ENCODE measurements around the gene MYO15A.

Gene MYO15A

GRCh38 chr17:18205861-18206260 is 97.3 kb downstream of the MYO15A start:
- WGBS, result 96% methylated on average over 2 of the region's 2 CpGs
- H2BK12ac ChIP-seq (ENCODE audit: low read length in 2 of 2), result no peak overlapping the region
- H4K91ac ChIP-seq (ENCODE audit: low read length), result no peak overlapping the region
- H3K9ac ChIP-seq (ENCODE audit: low read length), result no peak overlapping the region
- H3K14ac ChIP-seq (ENCODE audit: low read length in 2 of 2), result no peak overlapping the region
- H4K8ac ChIP-seq (ENCODE audit: low read length), result no peak overlapping the region
- H3K27me3 ChIP-seq (ENCODE audit: control insufficient read depth in 1 of 2, insufficient read depth in 1 of 2, low read length in 2 of 2), result no peaks in the 10 kb centered on the region
- H3K9me3 ChIP-seq (ENCODE audit: control insufficient read depth, low read length), result no peaks in the 10 kb centered on the region
- H3K36me3 ChIP-seq (ENCODE audit: control insufficient read depth in 1 of 2, insufficient read depth in 2 of 2, low read depth in 1 of 2, low read length in 2 of 2), result peaks cover 77 to 81% of the 10 kb centered on the region in 2 experiments
- H3K18ac ChIP-seq (ENCODE audit: low read depth in 1 of 2, low read length in 2 of 2), result no peak overlapping the region
- no peak overlapping the region for H3K27ac ChIP-seq (ENCODE audit: low read length, poor library complexity, severe bottlenecking)
- H2BK120ac ChIP-seq (ENCODE audit: low read depth, low read length), result no peak overlapping the region
- H2AK5ac ChIP-seq (ENCODE audit: low read length, severe bottlenecking), result no peak overlapping the region
- no peak overlapping the region for H3K4me2 ChIP-seq (ENCODE audit: low read length, poor library complexity, severe bottlenecking)
- H2AFZ ChIP-seq (ENCODE audit: low read depth, low read length), result no peak overlapping the region
- no peak for DNase-seq
- no peak overlapping the region for H2BK5ac ChIP-seq (ENCODE audit: low read depth, low read length, poor library complexity, severe bottlenecking)
- peaks cover 6% of the 10 kb centered on the region for H3K4me1 ChIP-seq (ENCODE audit: control insufficient read depth, insufficient read depth, low read depth, low read length)
- peaks cover 37% of the 10 kb centered on the region for H3K79me1 ChIP-seq (replicated peaks; ENCODE audit: low read length, poor library complexity, severe bottlenecking)
- H3K4me3 ChIP-seq (ENCODE audit: insufficient read depth in 1 of 2, low read depth in 1 of 2, low read length in 2 of 2), result no peak overlapping the region
- no peak overlapping the region for H3K23ac ChIP-seq (ENCODE audit: low read length in 2 of 2)
- H2BK15ac ChIP-seq (ENCODE audit: low read depth, poor library complexity, severe bottlenecking), result no peak overlapping the region
- no peak overlapping the region for H3K4ac ChIP-seq (ENCODE audit: low read depth in 1 of 2, low read length in 2 of 2)

- Histone ChIP-seq H3K9ac (ENCODE audit: low read length) (no peak overlapping the region), H2BK15ac (ENCODE audit: low read depth, poor library complexity, severe bottlenecking) (no peak overlapping the region), H2BK120ac (ENCODE audit: low read depth, low read length) (no peak overlapping the region), H3K14ac (ENCODE audit: low read length in 2 of 2) (no peak overlapping the region), H3K27me3 (ENCODE audit: control insufficient read depth in 1 of 2, insufficient read depth in 1 of 2, low read length in 2 of 2) (no peaks in the 10 kb centered on the region), H2AK5ac (ENCODE audit: low read length, severe bottlenecking) (no peak overlapping the region), H3K23ac (ENCODE audit: low read length in 2 of 2) (no peak overlapping the region), H3K4me2 (ENCODE audit: low read length, poor library complexity, severe bottlenecking) (no peak overlapping the region), H3K79me1 (replicated peaks; ENCODE audit: low read length, poor library complexity, severe bottlenecking) (peaks cover 38% of the 10 kb centered on the region), H3K27ac (ENCODE audit: low read length, poor library complexity, severe bottlenecking) (no peak overlapping the region), H2BK12ac (ENCODE audit: low read length in 2 of 2) (no peak overlapping the region), H3K18ac (ENCODE audit: low read depth in 1 of 2, low read length in 2 of 2) (no peak overlapping the region), H2BK5ac (ENCODE audit: low read depth, low read length, poor library complexity, severe bottlenecking) (no peak overlapping the region), H3K36me3 (ENCODE audit: control insufficient read depth in 1 of 2, insufficient read depth in 2 of 2, low read depth in 1 of 2, low read length in 2 of 2) (peaks cover 73 to 79% of the 10 kb centered on the region in 2 experiments), H3K4ac (ENCODE audit: low read depth in 1 of 2, low read length in 2 of 2) (no peak overlapping the region), H3K4me1 (ENCODE audit: control insufficient read depth, insufficient read depth, low read depth, low read length) (peaks cover 6% of the 10 kb centered on the region), H4K91ac (ENCODE audit: low read length) (no peak overlapping the region), H3K9me3 (ENCODE audit: control insufficient read depth, low read length) (no peaks in the 10 kb centered on the region), H4K8ac (ENCODE audit: low read length) (no peak overlapping the region), H3K4me3 (ENCODE audit: insufficient read depth in 1 of 2, low read depth in 1 of 2, low read length in 2 of 2) (no peak overlapping the region), H2AFZ (ENCODE audit: low read depth, low read length) (no peak overlapping the region)
- DNase-seq, result no peak
Measured at GRCh38 chr17:18206962-18207361, 98.4 kb downstream of the MYO15A start.

GRCh38 chr17:18208092-18208491 is 99.5 kb downstream of the MYO15A start:
- Histone ChIP-seq H3K4me3 (ENCODE audit: insufficient read depth in 1 of 2, low read depth in 1 of 2, low read length in 2 of 2) (no peak overlapping the region), H2BK15ac (ENCODE audit: low read depth, poor library complexity, severe bottlenecking) (no peak overlapping the region), H2BK12ac (ENCODE audit: low read length in 2 of 2) (no peak overlapping the region), H3K4me1 (ENCODE audit: control insufficient read depth, insufficient read depth, low read depth, low read length) (peaks cover 5% of the 10 kb centered on the region), H3K18ac (ENCODE audit: low read depth in 1 of 2, low read length in 2 of 2) (no peak overlapping the region), H4K8ac (ENCODE audit: low read length) (no peak overlapping the region), H3K36me3 (ENCODE audit: control insufficient read depth in 1 of 2, insufficient read depth in 2 of 2, low read depth in 1 of 2, low read length in 2 of 2) (peaks cover 67 to 74% of the 10 kb centered on the region in 2 experiments), H3K9ac (ENCODE audit: low read length) (no peak overlapping the region), H3K4me2 (ENCODE audit: low read length, poor library complexity, severe bottlenecking) (no peak overlapping the region), H3K14ac (ENCODE audit: low read length in 2 of 2) (no peak overlapping the region), H2BK5ac (ENCODE audit: low read depth, low read length, poor library complexity, severe bottlenecking) (no peak overlapping the region), H2AFZ (ENCODE audit: low read depth, low read length) (no peak overlapping the region), H4K91ac (ENCODE audit: low read length) (no peak overlapping the region), H2AK5ac (ENCODE audit: low read length, severe bottlenecking) (no peak overlapping the region), H3K79me1 (replicated peaks; ENCODE audit: low read length, poor library complexity, severe bottlenecking) (peaks cover 38% of the 10 kb centered on the region), H3K23ac (ENCODE audit: low read length in 2 of 2) (no peak overlapping the region), H3K4ac (ENCODE audit: low read depth in 1 of 2, low read length in 2 of 2) (no peak overlapping the region), H3K27me3 (ENCODE audit: control insufficient read depth in 1 of 2, insufficient read depth in 1 of 2, low read length in 2 of 2) (no peaks in the 10 kb centered on the region), H3K9me3 (ENCODE audit: control insufficient read depth, low read length) (no peaks in the 10 kb centered on the region), H3K27ac (ENCODE audit: low read length, poor library complexity, severe bottlenecking) (no peak overlapping the region), H2BK120ac (ENCODE audit: low read depth, low read length) (no peak overlapping the region)
- DNase-seq, result no peak
- WGBS, result 97% methylated on average over 19 of the region's 19 CpGs

GRCh38 chr17:18213666-18214270 is 105.2 kb downstream of the MYO15A start:
- no peak overlapping the region for H3K27ac ChIP-seq (ENCODE audit: low read length, poor library complexity, severe bottlenecking)
- H3K4me2 ChIP-seq (ENCODE audit: low read length, poor library complexity, severe bottlenecking), result no peak overlapping the region
- H2BK5ac ChIP-seq (ENCODE audit: low read depth, low read length, poor library complexity, severe bottlenecking), result no peak overlapping the region
- H2AK5ac ChIP-seq (ENCODE audit: low read length, severe bottlenecking), result no peak overlapping the region
- H3K4me3 ChIP-seq (ENCODE audit: insufficient read depth in 1 of 2, low read depth in 1 of 2, low read length in 2 of 2), result no peak overlapping the region
- no peak overlapping the region for H4K91ac ChIP-seq (ENCODE audit: low read length)
- H3K23ac ChIP-seq (ENCODE audit: low read length in 2 of 2), result no peak overlapping the region
- peak; percentile 12 for DNase-seq
- H3K36me3 ChIP-seq (ENCODE audit: control insufficient read depth in 1 of 2, insufficient read depth in 2 of 2, low read depth in 1 of 2, low read length in 2 of 2), result peaks cover 23 to 24% of the 10 kb centered on the region in 2 experiments
- H3K27me3 ChIP-seq (ENCODE audit: control insufficient read depth in 1 of 2, insufficient read depth in 1 of 2, low read length in 2 of 2), result no peaks in the 10 kb centered on the region
- 70% methylated on average over 7 of the region's 7 CpGs for WGBS
- H3K18ac ChIP-seq (ENCODE audit: low read depth in 1 of 2, low read length in 2 of 2), result no peak overlapping the region
- no peak overlapping the region for H2BK15ac ChIP-seq (ENCODE audit: low read depth, poor library complexity, severe bottlenecking)
- H2BK12ac ChIP-seq (ENCODE audit: low read length in 2 of 2), result no peak overlapping the region
- H3K9ac ChIP-seq (ENCODE audit: low read length), result no peak overlapping the region
- no peak overlapping the region for H2BK120ac ChIP-seq (ENCODE audit: low read depth, low read length)
- peaks cover 5% of the 10 kb centered on the region for H3K4me1 ChIP-seq (ENCODE audit: control insufficient read depth, insufficient read depth, low read depth, low read length)
- peaks cover 9% of the 10 kb centered on the region for H3K79me1 ChIP-seq (replicated peaks; ENCODE audit: low read length, poor library complexity, severe bottlenecking)
- H2AFZ ChIP-seq (ENCODE audit: low read depth, low read length), result no peak overlapping the region
- H3K9me3 ChIP-seq (ENCODE audit: control insufficient read depth, low read length), result no peaks in the 10 kb centered on the region
- H3K14ac ChIP-seq (ENCODE audit: low read length in 2 of 2), result no peak overlapping the region
- no peak overlapping the region for H3K4ac ChIP-seq (ENCODE audit: low read depth in 1 of 2, low read length in 2 of 2)
- H4K8ac ChIP-seq (ENCODE audit: low read length), result no peak overlapping the region

All from mesenchymal stem cell (in vitro differentiated cells and primary cell).